H1 (cell line): ENCODE results near the gene ADGRL3. TPM values are rescaled to one million over a fixed set of nuclear protein-coding genes. Genes with fewer than 3 reads are reported as not detected.
A peak's percentile ranks its signal among the peaks of the same experiment; 100 is the strongest.

Experiments
- CTCF ChIA-PET: fragments of 300-600 bp; sonication (Branson Sonifier 250); formaldehyde crosslinking; loops from one replicate; lab custom pipeline; 2021; ENCODE audit not compliant: partially characterized antibody; lab: Charles Lee
- POLR2A ChIA-PET: fragments of 300-600 bp; sonication (Branson Sonifier 250); formaldehyde crosslinking; loops from one replicate; lab custom pipeline; 2021; ENCODE audit warnings: inconsistent platforms; ENCODE audit not compliant: partially characterized antibody; lab: Charles Lee
- DNase-seq, 2 experiments: peaks; one replicate each; pipeline versions ENCODE4 v3.0.0 to v3.0.0-alpha.2; 2010 to 2022; ENCODE audit warnings: low spot score in 2 of 2, low read depth in 1 of 2, mixed read lengths in 1 of 2
- FAIRE-seq: peaks from 2 replicates; lab custom pipeline; 2011; peaks lifted over from hg19 to GRCh38; lab: Jason Lieb, UNC
- H2AFZ ChIP-seq: 2 replicates; pipeline ENCODE4 v1.8.1; 2012; ENCODE audit warnings: low read length, inconsistent platforms
- H2AK5ac ChIP-seq: 2 replicates; pipeline ENCODE4 v1.6.1; 2013; ENCODE audit warnings: low read depth, low read length
- H2BK120ac ChIP-seq: replicated peaks from 2 replicates; pipeline ENCODE3; 2013; ENCODE audit warnings: low read depth, low read length, inconsistent platforms
- H2BK12ac ChIP-seq: 2 replicates; pipeline ENCODE4 v1.6.1; 2013; ENCODE audit warnings: low read depth, low read length
- H2BK15ac ChIP-seq: 2 replicates; pipeline ENCODE4 v1.6.1; 2013; ENCODE audit warnings: low read length
- H2BK20ac ChIP-seq: 2 replicates; pipeline ENCODE4 v1.6.1; 2013; ENCODE audit warnings: low read length
- H2BK5ac ChIP-seq: 2 replicates; pipeline ENCODE4 v1.6.1; 2013; ENCODE audit warnings: low read depth, low read length
- H3K14ac ChIP-seq: 2 replicates; pipeline ENCODE4 v1.6.1; 2013; ENCODE audit warnings: inconsistent platforms; ENCODE audit not compliant: insufficient read length
- H3K18ac ChIP-seq: 2 replicates; pipeline ENCODE4 v1.6.1; 2013; ENCODE audit warnings: low read length; ENCODE audit errors: extremely low read depth
- H3K23ac ChIP-seq: 2 replicates; pipeline ENCODE4 v1.6.1; 2013; ENCODE audit warnings: inconsistent platforms; ENCODE audit not compliant: insufficient read length
- H3K23me2 ChIP-seq: 2 replicates; pipeline ENCODE4 v1.6.1; 2013; ENCODE audit warnings: low read depth, low read length
- H3K27ac ChIP-seq: 2 replicates; pipeline ENCODE4 v1.6.1; 2011; ENCODE audit warnings: low read depth, low read length, inconsistent platforms
- H3K27me3 ChIP-seq, 4 experiments: replicated peaks in 1 of 4; 1 replicate in 1 of 4; 2 replicates in 3 of 4; pipeline versions ENCODE4 v1.6.1 to v1.8.1; 2011 to 2013; ENCODE audit warnings: low read length in 3 of 4, mild to moderate bottlenecking in 3 of 4, inconsistent platforms in 2 of 4, mixed read lengths in 2 of 4, moderate library complexity in 1 of 4; ENCODE audit not compliant: control insufficient read depth in 3 of 4, insufficient read depth in 3 of 4; ENCODE audit errors: extremely low read depth in 1 of 4
- H3K36me3 ChIP-seq, 4 experiments: 2 replicates each; pipeline versions ENCODE4 v1.6.1 to v1.8.1; 2011 to 2013; ENCODE audit warnings: mild to moderate bottlenecking in 4 of 4, low read length in 3 of 4, moderate library complexity in 2 of 4, control low read depth in 1 of 4, inconsistent platforms in 1 of 4; ENCODE audit not compliant: insufficient read depth in 4 of 4, control insufficient read depth in 2 of 4
- H3K4ac ChIP-seq: replicated peaks from 2 replicates; pipeline ENCODE3; 2013; ENCODE audit warnings: low read length, low read depth, mixed read lengths, inconsistent platforms; ENCODE audit not compliant: insufficient read length
- H3K4me1 ChIP-seq, 4 experiments: replicated peaks in 1 of 4; 1 replicate in 1 of 4; 2 replicates in 3 of 4; pipeline versions ENCODE4 v1.6.1 to v1.8.1; 2011 to 2013; ENCODE audit warnings: low read length in 3 of 4, inconsistent platforms in 2 of 4, mixed read lengths in 1 of 4; ENCODE audit not compliant: insufficient read depth in 4 of 4, control insufficient read depth in 3 of 4
- H3K4me2 ChIP-seq, 2 experiments: 2 replicates each; pipeline versions ENCODE4 v1.6.1 to v1.8.1; 2011 to 2013; ENCODE audit warnings: low read depth in 2 of 2, low read length in 2 of 2, control low read depth in 1 of 2, inconsistent platforms in 1 of 2, mild to moderate bottlenecking in 1 of 2; ENCODE audit not compliant: insufficient read depth in 1 of 2
- H3K4me3 ChIP-seq, 4 experiments: fragments of 200-600, 300-600 bp in 1 of 4; sonication (generic), shearing (Covaris generic), sonication (Bioruptor Twin) in 1 of 4; 2 replicates each; pipeline versions ENCODE4 v1.5.1 to v1.8.1; 2011 to 2016; ENCODE audit warnings: low read length in 4 of 4, low read depth in 3 of 4, control low read depth in 2 of 4, inconsistent platforms in 2 of 4, mild to moderate bottlenecking in 2 of 4, mixed read lengths in 1 of 4, moderate library complexity in 1 of 4; ENCODE audit not compliant: insufficient read depth in 2 of 4; ENCODE audit errors: extremely low read depth in 1 of 4
- H3K56ac ChIP-seq: replicated peaks from 2 replicates; pipeline ENCODE3; 2013; ENCODE audit warnings: low read depth, mild to moderate bottlenecking, mixed read lengths, low read length, inconsistent platforms; ENCODE audit not compliant: insufficient read length
- H3K79me1 ChIP-seq: 2 replicates; pipeline ENCODE4 v1.6.1; 2013; ENCODE audit warnings: low read depth, low read length, control low read depth
- H3K79me2 ChIP-seq, 2 experiments: 2 replicates each; pipeline versions ENCODE4 v1.6.1 to v1.8.1; 2012 to 2013; ENCODE audit warnings: low read length in 2 of 2, mild to moderate bottlenecking in 2 of 2, inconsistent platforms in 1 of 2; ENCODE audit not compliant: insufficient read depth in 2 of 2, control insufficient read depth in 1 of 2
- H3K9ac ChIP-seq, 4 experiments: replicated peaks in 1 of 4; 1 replicate in 1 of 4; 2 replicates in 3 of 4; pipeline versions ENCODE4 v1.6.1 to v1.8.1; 2011 to 2013; ENCODE audit warnings: low read depth in 3 of 4, low read length in 3 of 4, control low read depth in 2 of 4, mild to moderate bottlenecking in 2 of 4, moderate library complexity in 2 of 4, inconsistent platforms in 1 of 4; ENCODE audit errors: extremely low read depth in 1 of 4
- H3K9me3 ChIP-seq, 2 experiments: 2 replicates each; pipeline versions ENCODE4 v1.6.1 to v1.8.1; 2012 to 2013; ENCODE audit warnings: mild to moderate bottlenecking in 2 of 2, moderate library complexity in 2 of 2, control low read depth in 1 of 2, inconsistent platforms in 1 of 2, low read depth in 1 of 2, low read length in 1 of 2, mixed read lengths in 1 of 2; ENCODE audit not compliant: insufficient read depth in 2 of 2
- H4K20me1 ChIP-seq, 2 experiments: replicated peaks in 1 of 2; 2 replicates each; pipeline versions ENCODE3 to v1.8.1; 2011 to 2013; ENCODE audit warnings: inconsistent platforms in 2 of 2, low read length in 2 of 2, mild to moderate bottlenecking in 1 of 2; ENCODE audit not compliant: insufficient read depth in 2 of 2, control insufficient read depth in 1 of 2
- H4K5ac ChIP-seq: 2 replicates; pipeline ENCODE4 v1.6.1; 2013; ENCODE audit warnings: low read length, low read depth, mixed read lengths, inconsistent platforms; ENCODE audit not compliant: insufficient read length
- H4K8ac ChIP-seq: 2 replicates; pipeline ENCODE4 v1.8.0; 2013; ENCODE audit warnings: mild to moderate bottlenecking, moderate library complexity, low read length, inconsistent platforms; ENCODE audit not compliant: insufficient read depth; ENCODE audit errors: extremely low read depth
- H4K91ac ChIP-seq: replicated peaks from 2 replicates; pipeline ENCODE3; 2013; ENCODE audit warnings: low read length, mixed read lengths, inconsistent platforms; ENCODE audit not compliant: insufficient read length
- NRF1 ChIP-seq: IDR thresholded peaks from 2 replicates; pipeline ENCODE4 v1.6.1; 2011; ENCODE audit warnings: mild to moderate bottlenecking, low read depth, low read length, improper control_type of control experiment
- WGBS, 2 experiments: shearing (Covaris generic) in 1 of 2; methylation state at CpG; one replicate each; pipeline versions ENCODE4 v1.1.6 to v1.1.7; 2013 to 2015; ENCODE audit warnings: low lambda C conversion rate in 2 of 2, mixed read lengths in 2 of 2, inconsistent platforms in 1 of 2, low coverage in 1 of 2, missing lambda C conversion rate in 1 of 2; ENCODE audit not compliant: insufficient replicate concordance in 2 of 2, insufficient coverage in 1 of 2, insufficient read length in 1 of 2; ENCODE audit errors: extremely low coverage in 1 of 2, missing lambda C conversion rate in 1 of 2; 5-methylcytosine and 5-hydroxymethylcytosine counted together
- polyA plus RNA-seq, 7 experiments: library from polyadenylated mRNA; depleted of rRNA in 3 of 7; stranded (reverse) in 5 of 7; unstranded in 2 of 7; fragments of >200 nt in 5 of 7; fragments of 200-250 nt in 2 of 7; gene quantifications; 1 replicate in 5 of 7; 2 replicates in 1 of 7; 4 replicates in 1 of 7; pipeline versions ENCODE4 v1.2.1 to v1.2.3, GENCODE V29; 2011 to 2013; ENCODE audit warnings: missing spikeins in 2 of 7, mixed read lengths in 2 of 7
- total RNA-seq: library from RNA; stranded (reverse); fragmentation: NEBNext Ultra II Directional; extraction: Animal tissue kit (Norgen Biotek cat#: 25700); gene quantifications from 2 replicates; pipeline ENCODE4 v1.2.1, GENCODE V29; 2021

The ADGRL3 gene
- total and polyA plus RNA-seq, 2 of the 8 experiments (the other 6 are each of a cell fraction or from before 2014, with no cell fraction given) = 6.6 to 13.0 TPM

GRCh38 chr4:61443813-61444510, 243.8 kb downstream of the ADGRL3 start:
- Histone ChIP-seq H2BK20ac (no peak overlapping the region), H3K4me2 (no peak overlapping the region), H3K9me3 (no peaks in the 10 kb centered on the region), H3K79me2 (no peaks in the 10 kb centered on the region), H4K20me1 (no peaks in the 10 kb centered on the region), H3K14ac (no peak overlapping the region), H2BK15ac (no peak overlapping the region), H3K23ac (no peak overlapping the region), H2BK5ac (no peak overlapping the region), H4K8ac (no peak overlapping the region), H3K4me1 (no peaks in the 10 kb centered on the region), H3K4ac (no peak overlapping the region), H4K5ac (no peak overlapping the region), H3K23me2 (no peaks in the 10 kb centered on the region), H3K56ac (no peak overlapping the region)
- POLR2A ChIA-PET = no interaction called here
- no peak for TF ChIP-seq NRF1
- TF ChIP-seq, all 59 proteins: peak for 0
- Histone ChIP-seq H3K27me3 (no peaks in the 10 kb centered on the region), H2BK120ac (no peak overlapping the region), H2AK5ac (no peak overlapping the region), H3K36me3 (no peaks in the 10 kb centered on the region), H3K18ac (no peak overlapping the region), H4K91ac (no peak overlapping the region), H3K4me3 (no peak overlapping the region), H3K79me1 (no peaks in the 10 kb centered on the region), H2AFZ (no peak overlapping the region), H3K9ac (no peak overlapping the region), H3K27ac (no peak overlapping the region), H2BK12ac (no peak overlapping the region)
- 90% methylated on average over 2 of the region's 2 CpGs; no CpG with 5 or more reads in 1 of the 2 experiments for WGBS, 2 experiments
- no peak for DNase-seq
- peak; percentile 32 for FAIRE-seq
- CTCF ChIA-PET = interaction anchor here (1.0 kb wide), 1 partner anchor 35 kb away, joined by 3 read pairs; no protein-coding TSS in a partner anchor
